ENCODE measurements around the gene ULK3. TPM values are rescaled to one million over a fixed set of nuclear protein-coding genes. Genes with fewer than 3 reads are reported as not detected.

ULK3 gene
- total and polyA plus RNA-seq, 2 of the 4 experiments (the other 2 are of a cell fraction) = 11.8 to 22.7 TPM

- Histone ChIP-seq H3K36me3 (ENCODE audit: control insufficient read depth, insufficient read depth, low read length) (peaks cover 33% of the 10 kb centered on the region), H2BK120ac (ENCODE audit: low read depth, low read length) (no peak overlapping the region), H3K4me2 (ENCODE audit: low read depth, low read length) (no peak overlapping the region), H3K23ac (ENCODE audit: low read depth, low read length) (no peak overlapping the region), H2AK5ac (ENCODE audit: low read depth, low read length) (no peak overlapping the region), H3K27me3 (ENCODE audit: control insufficient read depth, insufficient read depth, low read length) (no peaks in the 10 kb centered on the region), H2BK15ac (ENCODE audit: low read depth, low read length) (no peak overlapping the region), H3K4me1 (ENCODE audit: control insufficient read depth, insufficient read depth, low read length) (peaks cover 1% of the 10 kb centered on the region; the same call in 1 of the 2 replicates), H3K27ac (ENCODE audit: insufficient read depth, low read length) (no peak overlapping the region), H2BK5ac (ENCODE audit: low read depth, low read length, poor library complexity, severe bottlenecking) (no peak overlapping the region), H2BK20ac (ENCODE audit: low read depth, low read length) (no peak overlapping the region), H4K91ac (ENCODE audit: insufficient read depth, low read depth, low read length) (no peak overlapping the region), H3K9me3 (ENCODE audit: control insufficient read depth, insufficient read depth, low read length) (no peaks in the 10 kb centered on the region), H2AK9ac (replicated peaks; ENCODE audit: low read depth, low read length, poor library complexity) (no peak overlapping the region), H4K20me1 (ENCODE audit: insufficient read depth, low read length) (peaks cover 14% of the 10 kb centered on the region; the same call in 1 of the 2 replicates), H3K14ac (replicated peaks; ENCODE audit: low read depth, low read length) (no peak overlapping the region), H3K56ac (ENCODE audit: extremely low read depth, insufficient read depth, low read length) (no peak overlapping the region), H3K18ac (ENCODE audit: low read depth, low read length) (no peak overlapping the region), H3K4ac (ENCODE audit: low read depth, low read length) (no peak overlapping the region), H2AFZ (replicated peaks; ENCODE audit: low read length, poor library complexity) (no peak overlapping the region), H3K9me1 (ENCODE audit: insufficient read depth, low read length) (peaks cover 5% of the 10 kb centered on the region), H3K9ac (ENCODE audit: low read depth, low read length) (no peak overlapping the region), H4K5ac (ENCODE audit: low read depth, low read length) (no peak overlapping the region), H4K8ac (ENCODE audit: low read depth in 2 of 2, low read length in 2 of 2) (no peak overlapping the region), H3K4me3 (ENCODE audit: insufficient read depth, low read depth, low read length) (no peak overlapping the region), H3K79me1 (ENCODE audit: low read depth in 1 of 2, low read length in 2 of 2) (peaks cover 0 to 13% of the 10 kb centered on the region in 2 experiments; a peak in 2 of 4 replicates)
- ATAC-seq (ENCODE audit: low read depth) = no peak
- TF ChIP-seq USF2 (IDR thresholded peaks at IDR 0.05; ENCODE audit: low read depth, low read length) (no peak), CHD1 (IDR thresholded peaks at IDR 0.05; ENCODE audit: low read depth, low read length) (no peak), MAFK (IDR thresholded peaks at IDR 0.05; ENCODE audit: low read depth, low read length) (no peak), RCOR1 (IDR thresholded peaks at IDR 0.05; ENCODE audit: insufficient replicate concordance, low read length) (no peak), MXI1 (IDR thresholded peaks at IDR 0.05; ENCODE audit: borderline replicate concordance, low read depth, low read length) (no peak), CTCF (conservative IDR thresholded peaks at IDR 0.05; ENCODE audit: low read depth, low read length) (no peak), CEBPB (IDR thresholded peaks at IDR 0.05; ENCODE audit: low read depth, low read length) (no peak), RFX5 (IDR thresholded peaks at IDR 0.05; ENCODE audit: low read depth, low read length) (no peak), RAD21 (IDR thresholded peaks at IDR 0.05; ENCODE audit: low read length) (no peak), MAZ (IDR thresholded peaks at IDR 0.05; ENCODE audit: borderline replicate concordance, low read depth, low read length) (no peak), ELK1 (IDR thresholded peaks at IDR 0.05; ENCODE audit: borderline replicate concordance, low read depth, low read length) (no peak), SMC3 (IDR thresholded peaks at IDR 0.05; ENCODE audit: low read depth, low read length) (no peak), BHLHE40 (IDR thresholded peaks at IDR 0.05; ENCODE audit: low read depth, low read length) (no peak)
- intact Hi-C loops (cut with micrococcal nuclease) = no loop called here
- in situ Hi-C loops (cut with MboI; ENCODE audit: low sequenced_read_pairs) = no loop called here
- dilution Hi-C loops (cut with HindIII; ENCODE audit: low sequenced_read_pairs, unreplicated experiment) = no loop called here
- POLR2A ChIA-PET (ENCODE audit: unreplicated experiment) = no interaction called here
- no peak for DNase-seq
- CTCF ChIA-PET = no interaction called here
- 71% methylated on average over 1 of the region's 6 CpGs; no CpG with 5 or more reads in 1 of the 2 experiments for WGBS, 2 experiments (ENCODE audit: extremely low coverage in 2 of 2, insufficient read length in 1 of 2)
- BruUV-seq (replicated peaks) = no TSS peak
Observed at GRCh38 chr15:74804935-74805334, 38.0 kb downstream of the ULK3 start.

Measured in IMR-90 (cell line).